GM21423 (cell line): ENCODE results near the gene MGAT5.

Source experiments
- ATAC-seq: cut with Tn5 transposase; IDR thresholded peaks from one replicate; pipeline ENCODE4 v1.9.1; 2021; ENCODE audit warnings: mild to moderate bottlenecking, moderate library complexity; ENCODE audit not compliant: unreplicated experiment

MGAT5 gene

DNA sequence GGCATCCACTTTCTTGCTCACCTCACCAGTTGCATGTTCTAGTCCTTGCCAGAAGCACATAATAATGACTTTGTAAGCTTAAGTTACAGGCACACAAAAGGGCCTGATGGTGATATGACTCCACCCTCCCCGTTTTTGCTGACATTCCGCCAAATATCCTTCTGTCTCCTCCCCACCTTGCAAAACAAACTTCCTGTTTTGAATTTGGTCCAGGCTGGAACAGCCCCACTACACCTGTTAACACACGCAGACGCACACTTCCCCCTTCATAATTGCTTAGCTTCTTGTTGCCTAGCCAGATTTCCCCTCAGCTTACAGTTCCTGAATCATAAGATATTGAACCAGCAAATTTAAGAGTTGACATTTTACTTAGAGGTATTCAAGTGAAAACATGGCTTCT, at the start of gene MGAT5:
Gene MGAT5 (plus strand): TSS at position 269 of the 400 bp plus-strand sequence. CDS start 332 bp downstream, outside the sequence.
- ATAC-seq, result peak; percentile 8

DNA sequence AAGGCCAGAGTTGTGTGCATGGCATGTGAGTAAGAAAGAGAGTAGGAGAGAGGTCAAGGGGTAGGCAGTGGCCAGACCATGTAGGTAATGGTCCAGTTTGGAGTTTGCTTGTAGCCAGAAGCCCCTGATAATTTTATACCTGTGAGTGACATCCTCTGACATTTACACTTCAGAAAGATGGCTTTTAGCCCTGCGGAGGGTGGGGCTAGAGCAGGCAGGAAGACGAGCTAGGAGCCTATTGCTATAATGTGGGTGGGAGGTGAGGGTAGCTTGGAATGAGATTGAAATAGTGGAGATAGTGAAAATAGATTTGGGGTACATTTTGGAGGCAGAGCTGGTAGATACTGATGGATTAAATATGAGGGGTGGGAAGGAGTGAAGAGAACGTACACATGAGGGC, 48.8 kb upstream of the MGAT5 start:
- no peak for ATAC-seq

- peak; percentile 45 for ATAC-seq
Observed at GRCh38 chr2:134206031-134206430, 47.8 kb upstream of the MGAT5 start.

DNA sequence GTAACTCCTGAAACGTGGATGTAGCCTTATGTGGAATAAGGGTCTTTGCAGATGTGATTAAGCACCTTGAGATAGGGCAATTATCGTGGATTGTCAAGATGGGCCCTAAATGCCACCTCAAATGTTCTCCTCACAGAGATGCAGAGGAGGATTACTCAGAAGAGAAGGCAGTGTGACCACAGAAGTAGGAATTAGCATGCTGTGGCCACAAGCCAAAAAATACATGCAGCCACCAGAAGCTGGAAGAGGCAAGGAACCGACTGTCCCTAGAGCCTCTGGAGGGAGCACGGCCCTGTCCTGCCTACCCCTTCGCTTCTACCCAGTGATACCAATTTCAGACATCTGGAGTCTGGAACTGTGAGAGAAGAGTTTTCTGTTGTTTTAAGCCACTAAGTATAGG, 47.3 kb upstream of the MGAT5 start:
- no peak for ATAC-seq

GRCh38 chr2:134207589-134208209, 46.2 kb upstream of the MGAT5 start:
- peak; percentile 75 for ATAC-seq

DNA sequence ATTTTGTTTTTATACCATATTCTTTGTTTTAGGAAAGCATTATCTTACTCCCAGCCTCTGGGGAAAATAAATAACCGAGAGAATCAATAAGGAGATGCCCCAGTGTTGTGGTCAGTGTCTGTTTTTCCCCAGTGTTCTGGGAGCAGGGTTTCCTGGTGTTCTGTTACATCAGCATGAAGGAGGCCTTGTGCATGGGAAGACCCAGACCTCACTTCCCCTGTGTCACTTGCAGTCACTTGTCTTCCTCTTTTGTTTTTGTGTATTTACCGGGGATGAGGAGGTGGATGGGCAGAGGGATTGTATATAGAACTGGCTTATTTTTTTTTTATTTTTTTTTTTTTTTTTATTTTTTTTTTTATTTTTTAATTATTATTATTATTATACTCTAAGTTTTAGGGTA, 45.0 kb upstream of the MGAT5 start:
- no peak for ATAC-seq

GRCh38 chr2:134212746-134213145, 41.1 kb upstream of the MGAT5 start:
- ATAC-seq, result no peak

GRCh38 chr2:134216152-134216829, 37.6 kb upstream of the MGAT5 start:
- no peak for ATAC-seq

- no peak for ATAC-seq
Observed at GRCh38 chr2:134217351-134217750, 36.5 kb upstream of the MGAT5 start.

DNA sequence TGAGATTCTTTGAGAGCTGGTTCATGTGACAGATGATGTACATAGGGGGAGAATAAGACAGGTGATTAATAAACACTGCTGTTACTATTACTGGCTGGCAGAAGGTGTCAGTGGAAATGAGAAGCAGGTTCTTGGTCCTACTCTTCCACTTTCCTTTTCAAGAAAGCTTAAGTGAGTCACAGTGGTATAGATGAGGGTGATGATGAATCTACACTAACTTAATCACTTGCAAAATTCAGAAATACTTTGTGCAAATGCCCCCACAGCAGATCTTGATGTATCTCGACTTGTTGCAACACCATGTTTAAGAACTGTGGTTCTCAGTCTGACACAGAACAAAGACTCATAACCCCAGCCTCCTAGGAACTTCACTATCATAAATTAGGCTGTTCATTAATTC, 35.9 kb upstream of the MGAT5 start:
- ATAC-seq, result peak; percentile 58

DNA sequence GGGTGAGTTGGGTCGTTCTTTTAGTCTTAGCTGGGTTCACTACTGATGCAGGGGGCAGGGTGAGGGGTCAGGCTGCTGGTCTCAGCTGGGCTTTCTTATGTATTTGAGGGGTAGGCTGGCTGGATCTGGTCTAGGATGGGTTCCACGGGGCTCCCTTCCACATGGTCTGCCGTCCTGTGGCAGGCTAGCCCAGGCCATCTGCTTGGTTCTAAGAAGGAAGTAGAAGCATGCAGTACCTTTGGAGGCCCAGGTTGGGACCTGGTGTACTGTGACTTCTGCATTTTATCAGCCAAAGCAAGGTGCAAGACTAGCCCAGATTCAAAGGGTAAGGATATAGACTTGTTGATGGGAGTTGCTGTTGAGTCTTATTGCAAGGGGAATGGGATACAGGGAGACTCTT, 35.5 kb upstream of the MGAT5 start:
- ATAC-seq, result no peak

GRCh38 chr2:134218930-134219658, 34.8 kb upstream of the MGAT5 start:
- peak; percentile 77 for ATAC-seq

DNA sequence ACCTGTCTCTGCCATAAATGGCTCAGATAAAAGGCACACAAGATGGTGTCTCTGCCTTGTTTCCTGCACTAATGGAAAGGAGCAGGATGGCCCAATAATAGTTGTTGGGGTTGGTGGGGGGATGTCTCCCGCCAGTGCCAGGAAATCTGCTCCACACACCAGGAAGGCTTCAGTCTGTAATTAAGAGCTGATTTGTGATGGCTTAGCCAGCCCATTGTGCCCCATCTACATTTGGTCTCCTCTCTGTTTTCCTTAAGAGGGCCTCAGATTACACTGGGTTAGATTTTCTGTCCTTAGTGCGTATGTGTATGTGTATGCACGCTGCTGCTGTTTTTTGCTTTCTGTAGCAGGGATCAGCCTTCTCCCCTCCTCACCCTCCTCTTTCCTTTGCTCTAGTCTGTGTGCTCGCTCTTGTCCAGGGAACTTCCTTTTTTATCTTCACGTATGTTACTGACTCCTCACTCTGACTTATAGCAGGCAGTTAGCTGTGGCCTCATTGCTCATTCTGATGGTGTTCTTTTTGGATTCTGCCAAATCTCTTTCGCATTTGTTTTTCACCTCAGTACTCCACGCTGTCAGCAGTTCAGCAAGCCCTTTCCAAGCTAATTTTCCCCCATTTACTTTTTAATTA, 33.4 kb upstream of the MGAT5 start:
- ATAC-seq, result no peak

- ATAC-seq, result no peak
Observed at GRCh38 chr2:134224005-134224404, 29.9 kb upstream of the MGAT5 start.

DNA sequence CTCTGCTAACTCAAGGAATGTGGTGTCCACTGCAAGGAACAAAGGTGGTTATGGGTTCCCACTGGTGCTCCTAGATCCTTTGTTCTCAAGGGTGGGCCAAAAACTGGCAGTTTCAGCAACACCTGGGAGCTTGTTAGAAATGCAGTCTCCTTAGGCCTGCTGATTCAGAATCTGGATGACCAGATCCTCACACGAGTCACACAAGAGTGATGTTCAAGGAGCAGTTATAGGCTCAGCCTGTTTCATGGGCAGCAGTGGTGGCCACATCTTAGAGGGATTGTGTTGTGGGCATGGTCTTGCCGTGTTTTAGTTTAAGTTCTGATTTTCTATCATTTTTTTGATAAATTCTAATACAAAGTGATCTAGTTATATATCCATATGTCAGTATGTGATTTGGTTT, 28.7 kb upstream of the MGAT5 start:
- ATAC-seq, result no peak

GRCh38 chr2:134225841-134226240, 28.0 kb upstream of the MGAT5 start:
- ATAC-seq, result no peak

- no peak for ATAC-seq
Observed at GRCh38 chr2:134226601-134227000, 27.3 kb upstream of the MGAT5 start.

GRCh38 chr2:134227666-134228065, 26.2 kb upstream of the MGAT5 start:
- no peak for ATAC-seq

DNA sequence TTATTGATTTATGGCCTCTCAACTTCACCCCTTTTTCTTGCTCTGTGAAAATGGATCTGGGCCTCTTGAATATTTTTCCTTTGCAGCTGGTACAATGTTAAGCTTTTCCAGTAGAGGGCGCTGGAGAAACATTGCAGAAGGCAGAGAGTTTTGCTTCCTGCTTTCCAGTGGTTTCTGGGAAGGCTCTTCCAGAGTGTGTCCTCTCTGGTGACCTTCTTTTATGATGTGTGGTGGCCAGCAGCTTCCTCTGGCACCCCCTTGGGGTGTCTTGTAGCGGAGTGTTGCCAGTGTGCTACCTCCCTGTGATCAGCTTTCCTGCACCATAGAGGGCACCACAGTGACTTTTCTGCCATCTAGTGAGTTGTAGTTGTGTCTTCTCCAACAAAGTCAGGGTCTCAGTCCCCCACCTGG, 25.4 kb upstream of the MGAT5 start:
- no peak for ATAC-seq

DNA sequence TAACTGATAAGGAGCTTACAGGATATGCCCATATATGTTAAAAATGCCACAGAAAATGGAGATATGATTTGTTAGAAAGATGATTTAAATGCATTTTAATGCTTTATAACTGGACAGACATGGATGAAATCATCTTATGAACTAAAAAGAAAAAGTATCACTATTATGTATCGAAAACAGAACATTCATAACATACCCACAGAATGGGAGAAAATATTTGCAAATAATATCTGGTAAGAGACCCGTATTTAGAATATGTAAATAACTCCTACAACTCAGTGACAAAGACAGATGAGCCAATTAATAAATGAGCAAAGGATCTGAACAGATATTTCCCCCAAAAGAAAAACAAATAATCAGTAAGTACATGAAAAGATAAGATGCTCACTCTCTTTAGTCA, 24.3 kb upstream of the MGAT5 start:
- no peak for ATAC-seq

DNA sequence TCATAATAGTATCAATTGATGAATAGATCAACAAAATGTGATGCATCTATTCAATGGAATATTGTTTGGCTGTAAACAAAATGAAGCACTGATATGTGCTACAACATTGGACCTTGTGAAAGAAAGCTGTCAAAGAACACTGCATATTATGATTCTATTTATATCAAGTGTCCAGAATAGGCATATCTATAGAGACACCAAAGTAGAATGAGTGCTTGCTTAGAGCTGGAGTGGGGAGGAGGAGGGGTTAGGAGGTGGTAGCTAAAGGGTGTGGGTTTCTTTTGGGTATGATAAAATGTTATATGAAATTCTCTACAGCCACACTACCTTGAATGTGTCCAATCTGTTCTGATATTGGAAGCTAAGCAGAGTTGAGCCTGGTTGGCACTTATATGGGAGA, 23.0 kb upstream of the MGAT5 start:
- no peak for ATAC-seq
